Neural crest cell (in vitro differentiated cells): ENCODE results near the gene VAMP7. TPM values are rescaled to one million over a fixed set of nuclear protein-coding genes. Genes with fewer than 3 reads are reported as not detected.
A peak's percentile ranks its signal among the peaks of the same experiment; 100 is the strongest.

Experiments used
- DNase-seq: peaks from one replicate; pipeline ENCODE4 v3.0.0; 2021; ENCODE audit warnings: low read depth, mixed read lengths, low spot score
- H3K27ac Mint-ChIP-seq: one replicate; pipeline ENCODE4 v1.8.0; 2021; ENCODE audit warnings: mild to moderate bottlenecking, mixed read lengths; ENCODE audit not compliant: unreplicated experiment
- H3K27me3 Mint-ChIP-seq: 2 replicates; pipeline ENCODE4 v1.8.0; 2021; ENCODE audit warnings: low read depth, mild to moderate bottlenecking, mixed read lengths
- H3K36me3 Mint-ChIP-seq: 2 replicates; pipeline ENCODE4 v1.8.0; 2021; ENCODE audit warnings: low read depth, mild to moderate bottlenecking, mixed read lengths
- H3K4me1 Mint-ChIP-seq: 2 replicates; pipeline ENCODE4 v1.8.0; 2021; ENCODE audit warnings: mixed read lengths
- H3K4me3 Mint-ChIP-seq: one replicate; pipeline ENCODE4 v1.8.0; 2021; ENCODE audit warnings: mild to moderate bottlenecking, mixed read lengths
- H3K9me3 Mint-ChIP-seq: 2 replicates; pipeline ENCODE4 v1.8.0; 2021; ENCODE audit warnings: mixed read lengths
- CTCF ChIP-seq: fragments of 200-600 bp; sonication (generic); conservative IDR thresholded peaks from 2 replicates; pipeline ENCODE4 v1.5.0; 2021; ENCODE audit warnings: antibody characterized with exemption, mild to moderate bottlenecking
- total RNA-seq: library from RNA; stranded (reverse); gene quantifications from 2 replicates; pipeline ENCODE4 v1.2.1, GENCODE V29; 2021

Gene VAMP7
- total RNA-seq, 1 donor from 2014 or later, result 19.0 TPM

- no peaks in the 10 kb centered on the region for H3K9me3 Mint-ChIP-seq
- no peaks in the 10 kb centered on the region for H3K4me1 Mint-ChIP-seq
- no peak overlapping the region for H3K4me3 Mint-ChIP-seq
- peaks cover 34% of the 10 kb centered on the region for H3K27me3 Mint-ChIP-seq
- DNase-seq, result no peak
- TF ChIP-seq CTCF, result no peak
- H3K36me3 Mint-ChIP-seq, result no peaks in the 10 kb centered on the region
- H3K27ac Mint-ChIP-seq, result no peak overlapping the region
Observed at GRCh38 chrX:155874571-155875244, 6.4 kb upstream of the VAMP7 start.

GRCh38 chrX:155876704-155877103, 4.4 kb upstream of the VAMP7 start:
- Mint-ChIP-seq H3K36me3 (no peaks in the 10 kb centered on the region), H3K4me1 (peaks cover 4% of the 10 kb centered on the region), H3K27ac (no peak overlapping the region), H3K27me3 (peaks cover 36% of the 10 kb centered on the region), H3K4me3 (no peak overlapping the region), H3K9me3 (no peaks in the 10 kb centered on the region)
- DNase-seq, result no peak
- TF ChIP-seq CTCF, result no peak

GRCh38 chrX:155877288-155877687, 3.9 kb upstream of the VAMP7 start:
- Mint-ChIP-seq H3K9me3 (no peaks in the 10 kb centered on the region), H3K4me3 (no peak overlapping the region), H3K4me1 (peaks cover 10% of the 10 kb centered on the region), H3K27me3 (peaks cover 36% of the 10 kb centered on the region), H3K36me3 (no peaks in the 10 kb centered on the region), H3K27ac (no peak overlapping the region)
- no peak for TF ChIP-seq CTCF
- DNase-seq, result no peak

- no peaks in the 10 kb centered on the region for H3K9me3 Mint-ChIP-seq
- no peaks in the 10 kb centered on the region for H3K36me3 Mint-ChIP-seq
- no peak overlapping the region for H3K27ac Mint-ChIP-seq
Observed at GRCh38 chrX:155880586-155881157, 473 bp upstream of the VAMP7 start.

GRCh38 chrX:155886409-155886808, 5.3 kb downstream of the VAMP7 start:
- TF ChIP-seq CTCF, result no peak
- no peaks in the 10 kb centered on the region for H3K27me3 Mint-ChIP-seq
- peaks cover 10% of the 10 kb centered on the region for H3K4me1 Mint-ChIP-seq
- H3K36me3 Mint-ChIP-seq, result peaks cover 4% of the 10 kb centered on the region
- DNase-seq, result no peak
- H3K9me3 Mint-ChIP-seq, result peaks cover 3% of the 10 kb centered on the region
- no peak overlapping the region for H3K27ac Mint-ChIP-seq
- no peak overlapping the region for H3K4me3 Mint-ChIP-seq

More at GRCh38 chrX:155880586-155881157, 473 bp upstream of the VAMP7 start:
- no peak for DNase-seq
- peaks cover 13% of the 10 kb centered on the region for H3K4me1 Mint-ChIP-seq
- H3K4me3 Mint-ChIP-seq, result peak overlapping the region; percentile 89
- TF ChIP-seq CTCF, result no peak
- H3K27me3 Mint-ChIP-seq, result peaks cover 27% of the 10 kb centered on the region
